Thoracic aorta endothelial cell (primary cell): ENCODE measurements around the gene SEMA3C. TPM values are rescaled to one million over a fixed set of nuclear protein-coding genes. Genes with fewer than 3 reads are reported as not detected.

ENCODE experiments used
- total RNA-seq: library from RNA; depleted of rRNA; stranded (reverse); fragments of >200 nt; gene quantifications from 2 replicates; pipeline ENCODE4 v1.2.3, GENCODE V29; 2012

SEMA3C gene
- 6.6 and 10.1 TPM in 2 replicates for total RNA-seq

GRCh38 chr7:80918909-80919721, at the start of gene SEMA3C:
Gene SEMA3C, minus strand, starts transcription at chr7:80919051. Its CDS starts 2,270 bp downstream, at chr7:80916781.

